ENCODE data around the gene PIK3CD.

The PIK3CD gene

DNA sequence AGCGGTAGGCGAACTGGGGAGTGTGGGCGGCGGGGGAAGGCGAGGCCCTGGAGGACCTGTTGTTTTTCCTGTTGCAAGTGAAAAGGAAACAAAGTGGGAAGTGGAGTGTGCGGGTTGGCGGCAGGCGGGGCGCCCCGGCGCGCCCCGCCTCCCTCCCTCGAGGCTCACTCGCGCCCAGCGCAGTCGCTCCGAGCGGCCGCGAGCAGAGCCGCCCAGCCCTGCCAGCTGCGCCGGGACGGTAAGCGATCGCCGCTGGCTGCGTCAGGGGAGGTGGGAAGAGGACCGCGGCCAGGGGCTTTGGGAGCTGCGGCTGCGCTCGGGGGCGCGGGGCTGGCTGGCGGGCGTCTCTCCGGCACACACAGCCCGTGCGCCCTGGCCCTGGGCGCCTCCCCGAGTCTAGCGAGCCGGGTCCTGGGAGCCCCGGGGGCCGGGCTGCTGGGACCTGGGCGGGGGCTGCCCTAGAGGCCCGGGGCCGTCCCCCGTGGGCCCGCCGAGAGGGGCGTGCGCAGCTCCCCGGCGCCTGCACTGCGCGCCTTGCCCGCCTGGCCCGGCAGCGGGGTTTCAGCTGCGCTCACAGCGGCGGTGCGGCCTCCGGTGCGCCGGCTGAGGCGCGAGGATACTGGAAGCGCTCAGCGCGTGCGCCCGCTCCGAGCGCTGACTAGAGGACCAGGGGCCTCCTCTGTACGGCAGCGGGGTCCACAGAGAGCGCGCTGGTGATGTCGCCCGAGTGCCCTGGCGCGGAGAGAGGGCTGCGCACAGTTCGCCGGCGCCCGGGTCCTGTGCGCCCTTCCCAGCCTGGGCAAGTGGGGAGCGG is at the start of gene PIK3CD:
PIK3CD (plus strand) TSS at position 167 of the 814 bp plus-strand sequence. CDS start 58,725 bp downstream, outside the sequence.
- DNase-seq (ENCODE audit: low read depth, low spot score): peak; percentile 49

DNA sequence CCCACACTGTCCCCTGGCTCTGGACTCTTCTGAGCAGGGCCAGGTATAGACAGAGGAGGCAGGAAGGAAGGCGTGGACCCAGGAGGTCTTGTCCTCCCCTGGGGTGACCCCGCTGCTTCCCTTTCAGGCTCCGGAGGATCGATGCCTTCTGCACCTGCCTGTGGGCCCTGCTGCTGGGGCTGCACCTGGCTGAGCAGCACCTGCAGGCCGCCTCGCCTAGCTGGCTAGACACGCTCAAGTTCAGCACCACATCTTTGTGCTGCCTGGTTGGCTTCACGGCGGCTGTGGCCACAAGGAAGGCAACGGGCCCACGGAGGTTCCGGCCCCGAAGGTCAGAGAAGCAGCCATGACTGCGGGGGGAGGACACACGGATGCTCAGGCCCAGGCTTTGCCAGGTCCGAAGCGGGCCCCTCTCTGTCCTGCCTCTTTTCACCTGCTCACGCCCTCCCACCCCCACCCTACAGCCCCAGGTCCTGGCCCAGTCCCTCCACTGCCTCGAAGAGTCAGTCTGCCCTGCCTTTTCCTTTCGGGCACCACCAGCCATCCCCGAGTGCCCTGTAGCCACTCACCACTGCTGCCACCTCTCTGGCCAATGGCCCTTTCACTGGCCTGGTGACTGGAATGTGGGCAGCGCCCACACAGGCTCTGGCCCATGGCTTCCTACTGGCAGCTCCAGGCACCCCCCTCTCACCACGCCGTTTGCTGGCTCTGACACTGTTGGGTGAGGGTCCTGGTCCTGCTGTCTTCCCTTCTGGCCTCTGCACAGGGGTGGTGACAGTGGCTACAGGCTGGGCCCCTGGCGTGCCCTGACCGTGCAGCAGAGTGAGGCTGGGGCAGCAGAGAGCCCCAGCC is 49.4 kb upstream of the PIK3CD start:
- no peak for DNase-seq (ENCODE audit: low read depth, low spot score)

DNA sequence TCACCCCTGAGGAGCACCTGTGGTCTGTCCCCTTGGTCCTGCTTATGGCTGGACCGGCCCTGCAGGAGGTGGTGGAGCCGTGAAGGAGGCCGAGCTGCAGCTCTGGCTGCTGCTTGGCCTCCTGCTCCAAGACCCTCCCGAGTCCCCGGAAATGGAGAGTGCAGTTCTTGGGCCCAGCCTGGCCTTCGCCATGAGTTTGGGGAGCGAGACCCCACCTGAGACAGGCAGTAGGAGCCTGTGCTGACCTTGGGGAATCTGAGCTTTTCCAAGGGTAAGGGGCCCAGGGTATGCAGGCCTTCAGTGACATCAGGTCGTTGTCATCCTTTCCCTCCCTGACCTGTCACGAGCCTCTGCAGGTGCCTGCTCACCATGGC is 48.8 kb upstream of the PIK3CD start:
- no peak for DNase-seq (ENCODE audit: low read depth, low spot score)

DNA sequence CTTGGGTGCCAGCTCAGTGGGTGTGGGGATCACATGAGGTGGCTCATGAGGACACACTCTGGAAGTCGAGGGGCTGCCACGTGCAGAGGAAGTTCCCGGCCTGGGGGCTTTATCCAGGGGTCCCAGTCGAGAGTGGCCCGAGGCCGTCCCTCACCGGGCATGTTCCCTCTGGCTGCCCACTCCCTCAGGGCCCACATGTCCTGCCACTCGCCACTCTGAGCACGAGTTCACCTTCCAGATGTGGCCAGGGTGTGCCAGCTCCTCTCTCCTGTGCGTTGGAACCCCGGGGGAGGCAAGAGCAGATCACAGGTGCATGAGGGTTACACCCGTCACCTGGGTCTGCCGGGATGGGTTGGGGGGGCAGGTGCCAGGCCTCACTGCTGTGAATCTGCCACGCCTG is 48.2 kb upstream of the PIK3CD start:
- DNase-seq (ENCODE audit: low read depth, low spot score): no peak

DNA sequence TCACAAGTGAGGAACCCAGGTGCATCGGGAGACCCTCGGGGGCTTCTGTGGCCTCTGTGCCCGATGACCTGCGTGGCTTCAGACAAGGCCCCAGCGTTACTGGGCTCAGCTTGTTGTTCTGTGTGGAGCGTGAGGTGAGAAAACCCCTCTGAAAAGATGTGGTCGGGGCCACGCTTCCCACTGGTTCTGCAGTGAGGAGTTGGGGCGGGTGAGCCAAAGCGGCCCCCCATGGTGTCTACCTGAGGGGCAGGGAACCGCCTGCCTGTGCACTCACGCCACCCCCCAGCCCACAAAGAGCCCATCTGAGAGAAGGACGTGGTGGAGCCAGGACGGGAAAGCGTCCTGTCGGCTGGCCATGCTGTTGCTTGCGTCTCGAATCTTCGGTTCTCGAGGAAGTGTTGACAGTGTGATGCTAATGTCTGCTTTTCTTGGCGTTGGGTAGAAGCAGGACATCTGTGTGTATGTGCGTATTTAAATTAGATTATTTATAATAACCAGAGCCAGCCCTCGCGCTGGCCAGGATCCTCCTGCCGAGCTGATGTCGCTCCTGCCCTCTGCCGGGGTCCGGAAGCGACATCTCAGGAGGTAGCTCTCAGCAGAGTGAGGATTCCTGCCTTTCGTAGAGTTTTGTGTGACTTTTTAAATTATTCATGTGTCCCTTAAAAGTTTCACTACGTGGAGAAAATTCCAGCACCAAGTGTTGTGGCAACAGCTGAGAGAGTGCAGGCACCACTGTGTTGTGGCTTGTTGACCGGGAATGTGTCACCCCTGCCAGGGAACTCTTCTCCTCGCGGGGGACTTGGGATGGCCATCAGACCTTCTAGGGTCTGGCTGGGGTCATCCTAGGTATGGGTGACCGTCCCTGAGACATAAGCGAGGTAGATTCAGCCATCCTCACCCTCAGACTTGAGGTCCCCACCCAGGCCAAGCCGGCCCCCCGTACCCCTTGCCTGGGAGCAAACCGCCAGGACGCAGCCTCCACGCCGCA is 47.5 kb upstream of the PIK3CD start:
- DNase-seq (ENCODE audit: low read depth, low spot score): no peak

DNA sequence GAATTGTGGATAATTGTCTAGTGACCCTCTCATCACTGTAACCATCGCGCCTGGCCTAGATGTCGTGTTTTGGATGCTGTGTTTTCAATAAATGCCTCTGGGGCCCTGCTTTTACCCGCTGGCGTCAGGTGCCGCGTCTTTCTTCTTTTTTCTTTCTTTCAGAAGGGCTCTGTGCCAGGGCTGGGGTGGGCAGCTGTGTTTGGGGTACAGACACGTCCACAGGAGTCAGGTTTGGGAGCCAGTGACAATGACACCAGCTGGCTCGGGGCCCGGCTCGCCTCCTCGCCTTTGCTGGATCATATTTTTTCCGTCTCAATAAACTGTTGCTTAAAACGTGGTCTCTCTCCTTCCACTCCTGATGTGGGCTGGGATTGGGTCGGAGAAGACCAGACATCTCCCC is 46.7 kb upstream of the PIK3CD start:
- DNase-seq (ENCODE audit: low read depth, low spot score): no peak

DNA sequence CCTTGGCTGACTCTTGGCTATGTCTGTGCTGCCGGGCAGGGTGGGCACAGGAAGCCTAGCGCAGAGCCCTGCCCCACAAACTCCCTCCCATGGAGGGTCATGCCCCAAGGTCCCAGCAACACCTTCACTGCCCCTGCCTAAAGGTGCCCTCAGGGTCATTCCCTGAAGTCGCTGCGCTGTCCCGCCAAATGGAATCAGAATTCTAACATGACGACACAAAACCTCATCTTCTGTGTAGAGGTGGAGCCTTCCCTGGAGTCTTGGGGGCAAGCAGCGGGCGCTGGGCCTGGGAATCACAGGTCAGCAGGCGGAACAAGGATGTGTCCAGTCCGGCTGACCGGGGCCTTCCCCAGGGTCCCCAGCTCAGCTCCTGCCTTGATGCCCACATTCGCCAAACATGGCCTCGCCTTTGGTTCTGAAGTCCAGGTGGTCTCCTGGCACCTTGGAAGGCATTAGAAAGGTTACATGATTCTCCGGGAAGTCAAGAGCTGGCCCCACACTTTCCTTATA is 45.5 kb upstream of the PIK3CD start:
- no peak for DNase-seq (ENCODE audit: low read depth, low spot score)

DNA sequence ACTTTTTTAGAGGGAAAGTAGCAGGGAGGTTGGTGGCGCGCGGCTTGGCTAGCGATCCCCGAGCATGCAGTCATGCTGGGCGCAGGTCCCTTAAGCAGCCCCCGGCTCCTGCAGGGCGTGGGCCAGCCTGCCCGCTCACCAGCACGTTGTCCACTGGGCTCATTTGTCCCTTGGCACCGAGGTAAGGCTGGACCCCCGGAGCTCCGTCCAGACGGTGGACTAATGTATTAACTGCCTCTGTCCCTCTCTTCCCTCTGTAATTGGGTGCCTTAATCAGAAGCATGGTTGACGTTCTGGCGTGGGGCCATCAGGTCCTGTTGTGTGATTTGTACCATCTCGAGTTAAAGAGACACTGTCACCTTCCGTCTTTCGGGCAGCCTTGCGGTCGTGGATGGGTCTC is 45.1 kb upstream of the PIK3CD start:
- DNase-seq (ENCODE audit: low read depth, low spot score): no peak

DNA sequence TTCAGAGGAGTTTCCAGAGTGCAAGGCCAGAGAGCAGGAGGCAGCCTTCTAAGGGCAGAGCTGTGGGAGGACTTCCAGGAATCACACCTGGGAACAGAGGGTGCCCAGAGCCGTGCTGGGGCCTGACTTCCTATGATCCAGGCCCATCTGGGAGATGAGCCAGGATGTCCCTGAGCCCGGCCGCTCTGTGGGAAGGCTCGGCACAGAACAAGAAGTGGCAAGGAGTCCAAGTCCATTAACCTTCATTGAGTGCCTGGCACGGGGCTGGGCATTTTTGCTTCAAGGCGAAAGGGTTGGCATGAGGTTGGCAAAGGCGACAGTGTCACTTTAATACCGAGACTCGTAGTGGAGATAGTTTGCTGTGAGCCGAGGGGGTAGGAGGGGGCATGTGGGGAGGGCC is 44.6 kb upstream of the PIK3CD start:
- DNase-seq (ENCODE audit: low read depth, low spot score): no peak

DNA sequence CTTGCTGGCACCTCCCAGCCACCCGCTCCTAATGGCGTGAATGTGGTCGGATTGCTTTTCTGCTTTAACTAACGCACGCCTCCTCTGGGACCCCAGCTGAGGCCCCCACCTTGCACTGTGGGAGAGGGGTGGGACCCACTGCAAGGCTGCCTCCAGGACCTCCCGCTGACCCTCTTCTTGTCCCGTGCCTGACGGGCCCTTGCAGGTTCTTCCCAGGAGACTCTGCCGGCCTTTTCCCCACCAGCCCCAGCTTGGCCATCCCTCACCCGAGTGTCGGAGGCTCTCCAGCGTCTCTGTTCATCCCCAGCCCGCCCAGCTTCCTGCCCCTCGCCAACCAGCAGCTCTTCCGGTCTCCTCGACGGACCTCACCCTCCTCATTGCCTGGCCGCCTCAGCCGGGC is 44.2 kb upstream of the PIK3CD start:
- DNase-seq (ENCODE audit: low read depth, low spot score): no peak

DNA sequence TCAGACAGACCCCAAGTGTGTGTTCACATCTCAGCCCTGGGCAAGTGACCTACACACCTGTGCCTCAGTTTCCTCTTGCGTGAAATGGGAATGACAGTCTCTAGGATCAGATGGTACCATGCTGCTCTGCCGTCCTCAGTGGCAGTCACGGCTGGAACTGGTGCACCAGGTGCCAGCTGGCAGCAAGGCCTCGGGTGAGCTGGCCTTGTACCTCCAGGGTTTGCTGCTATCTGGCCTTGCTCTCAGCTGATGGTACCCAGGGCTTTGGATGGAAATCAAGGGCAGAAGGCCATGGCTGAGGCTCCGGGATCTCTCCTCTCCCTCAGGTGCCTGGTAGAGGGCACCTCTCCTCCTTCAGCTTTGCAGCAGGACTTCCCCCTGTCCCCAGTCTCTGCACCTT is 41.5 kb upstream of the PIK3CD start:
- DNase-seq (ENCODE audit: low read depth, low spot score): no peak

DNA sequence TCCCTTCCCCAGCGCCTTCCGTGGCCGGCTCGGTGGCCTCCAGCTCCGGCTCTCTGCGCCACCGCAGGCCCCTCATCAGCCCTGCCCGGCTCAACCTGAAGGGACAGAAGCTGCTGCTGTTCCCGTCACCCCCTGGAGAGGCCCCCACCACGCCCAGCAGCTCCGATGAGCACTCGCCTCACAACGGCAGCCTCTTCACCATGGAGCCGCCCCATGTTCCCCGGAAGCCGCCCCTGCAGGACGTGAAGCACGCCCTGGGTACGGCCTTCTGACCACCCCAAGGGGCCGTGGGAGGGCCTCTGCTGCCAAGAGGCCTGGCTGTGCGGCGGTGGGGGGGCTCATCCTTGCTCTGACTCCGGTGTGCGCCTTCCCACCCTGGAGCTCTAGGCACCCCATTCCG is 41.0 kb upstream of the PIK3CD start:
- DNase-seq (ENCODE audit: low read depth, low spot score): no peak

DNA sequence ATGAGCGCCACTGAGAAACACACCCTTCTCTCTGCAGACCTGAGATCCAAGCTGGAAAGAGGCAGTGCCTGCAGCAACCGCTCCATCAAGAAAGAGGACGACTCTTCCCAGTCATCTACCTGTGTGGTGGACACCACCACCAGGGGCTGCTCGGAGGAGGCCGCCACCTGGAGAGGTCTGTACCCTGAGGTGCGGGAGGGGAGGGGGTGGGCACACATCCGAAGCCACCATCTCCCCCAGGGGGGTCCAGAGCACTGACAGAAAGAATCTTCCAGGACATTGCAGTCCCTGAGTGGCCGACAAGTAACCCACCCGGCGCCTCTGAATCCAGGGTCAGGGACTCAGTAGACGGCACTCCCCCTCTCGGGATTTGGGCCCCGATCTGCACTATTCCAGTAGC is 39.8 kb upstream of the PIK3CD start:
- DNase-seq (ENCODE audit: low read depth, low spot score): no peak

DNA sequence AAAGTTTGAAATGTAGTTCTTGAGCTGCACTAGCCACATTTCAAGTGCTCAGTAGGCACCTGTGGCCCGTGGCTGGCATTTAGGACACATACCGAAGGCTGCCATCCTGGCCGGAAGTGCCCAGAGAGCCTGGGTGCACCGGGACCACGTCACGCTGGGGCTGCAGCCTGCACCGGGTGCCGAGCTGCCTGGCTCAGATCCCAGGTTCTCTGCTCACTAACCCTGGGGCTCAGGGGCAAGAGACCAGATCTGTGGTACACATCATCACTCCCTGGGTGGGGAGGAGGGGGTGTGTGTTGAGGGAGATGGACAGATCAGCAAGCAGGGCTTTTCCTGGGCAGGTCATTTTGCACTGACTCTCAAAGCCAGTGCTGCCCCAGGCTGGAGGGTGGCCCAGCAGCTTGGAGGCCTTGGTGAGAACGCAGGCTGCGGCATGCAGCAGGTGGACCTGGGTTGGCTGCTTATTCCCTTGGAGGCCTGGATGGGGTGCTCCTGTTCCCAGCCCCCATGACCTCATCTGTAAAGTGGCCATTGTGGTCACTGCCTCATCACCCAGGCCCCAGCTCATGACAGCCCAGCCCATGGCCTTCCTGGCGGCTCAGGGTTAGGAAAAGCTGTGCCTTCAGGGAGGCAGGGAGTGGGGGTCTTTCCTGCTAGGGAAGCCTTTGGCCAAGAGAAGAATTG is 39.2 kb upstream of the PIK3CD start:
- DNase-seq (ENCODE audit: low read depth, low spot score): no peak

DNA sequence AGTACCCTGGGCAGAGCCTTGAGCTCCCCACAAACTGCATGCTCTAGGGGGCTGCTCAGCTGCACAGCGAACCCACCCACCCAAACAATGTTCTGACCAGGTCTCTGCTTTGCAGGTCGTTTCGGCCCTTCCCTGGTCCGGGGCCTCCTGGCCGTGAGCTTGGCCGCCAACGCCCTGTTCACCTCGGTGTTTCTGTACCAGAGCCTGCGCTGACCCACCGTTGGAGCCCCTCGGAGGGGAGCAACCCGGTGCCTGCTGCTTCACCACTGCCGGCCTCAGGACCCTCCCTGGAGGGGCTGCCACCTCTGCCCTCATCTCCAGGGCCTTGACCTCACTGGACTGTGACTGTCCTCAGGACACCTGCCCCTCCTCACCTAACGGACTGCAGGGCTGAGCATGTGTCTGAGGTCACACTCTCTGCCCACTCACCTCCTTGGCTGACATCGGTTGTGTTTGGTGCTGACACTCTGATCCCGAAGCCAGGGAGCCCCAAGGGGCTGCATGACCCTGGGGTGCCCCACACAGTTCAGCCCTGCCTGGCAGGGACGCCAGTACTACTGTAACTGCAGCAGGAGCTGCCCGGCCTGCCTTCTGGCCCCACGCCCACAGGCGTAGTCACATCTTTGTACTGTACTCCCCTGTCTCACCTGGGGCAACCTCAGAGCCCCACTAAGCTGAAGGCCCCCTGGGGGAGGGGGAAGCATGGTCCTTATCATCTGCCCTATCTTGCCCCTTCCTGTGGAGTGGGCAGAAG is 38.5 kb upstream of the PIK3CD start:
- DNase-seq (ENCODE audit: low read depth, low spot score): no peak

DNA sequence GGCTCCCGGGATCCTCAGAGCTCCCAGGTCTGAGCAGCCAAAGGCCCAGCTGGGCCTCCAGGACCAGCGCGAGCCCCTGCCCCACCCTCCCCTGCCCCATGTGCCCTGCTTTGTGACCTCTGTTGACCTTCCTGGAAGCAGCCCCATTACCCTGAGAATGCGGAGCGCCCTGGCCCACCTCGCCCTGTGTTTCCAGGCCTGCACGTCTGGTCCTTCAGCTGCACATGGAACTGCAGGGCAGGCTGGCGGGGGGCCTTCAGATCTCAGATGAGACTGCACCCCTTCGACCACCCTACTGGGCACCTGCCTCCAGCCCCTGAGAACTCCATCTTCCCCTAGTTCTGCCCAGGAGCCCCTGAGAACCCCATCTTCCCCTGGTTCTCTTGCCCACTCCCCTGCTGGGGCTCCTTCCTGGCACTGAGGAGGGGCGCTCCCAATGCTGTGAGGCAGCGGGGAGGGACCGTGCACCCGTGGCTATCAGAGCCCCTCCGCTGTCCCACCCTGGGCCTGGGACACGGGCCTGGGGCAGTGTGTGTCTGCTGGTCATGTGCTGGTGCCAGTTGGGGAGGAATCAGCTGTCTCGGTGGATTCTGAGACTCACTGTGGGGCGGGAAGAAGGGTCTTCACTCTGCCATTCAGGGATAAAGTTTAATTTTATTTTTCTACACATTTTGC is 37.8 kb upstream of the PIK3CD start:
- DNase-seq (ENCODE audit: low read depth, low spot score): no peak

DNA sequence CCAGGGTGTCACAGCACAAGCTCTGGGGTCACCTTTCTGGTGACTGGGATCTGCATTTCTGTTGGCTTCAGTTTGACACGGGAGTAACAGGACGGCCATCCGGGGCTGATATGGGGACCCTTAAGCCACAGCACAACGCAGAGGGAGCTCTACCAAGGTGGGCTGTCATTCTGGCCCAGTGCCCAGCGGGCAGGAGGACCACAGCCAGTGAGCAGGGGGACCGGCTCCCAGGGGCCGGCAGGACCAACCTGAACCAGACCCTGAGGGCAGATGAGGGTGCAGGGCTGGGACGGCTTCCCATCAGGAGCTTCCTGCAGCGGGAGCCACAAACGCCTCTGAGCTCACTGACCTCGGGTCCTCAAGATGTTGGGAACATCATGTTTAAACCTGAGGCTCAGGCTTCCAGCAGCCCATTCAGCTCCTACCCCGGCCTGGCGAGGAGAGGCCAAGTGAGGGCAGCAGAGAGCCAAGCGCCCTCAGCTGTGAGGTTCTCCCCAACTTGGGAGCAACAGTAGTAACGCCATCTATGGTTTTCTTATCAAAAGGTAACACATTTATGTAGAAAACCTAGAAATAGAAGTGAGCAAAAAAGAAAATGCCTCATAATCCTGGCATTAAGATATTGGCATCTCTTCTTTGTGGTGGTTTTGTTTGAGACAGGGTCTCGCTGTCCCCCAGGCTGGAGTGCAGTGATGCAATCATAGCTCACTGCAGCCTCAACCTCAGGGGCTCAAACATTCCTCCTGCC is 36.0 kb upstream of the PIK3CD start:
- peak; percentile 60 for DNase-seq (ENCODE audit: low read depth, low spot score)

DNA sequence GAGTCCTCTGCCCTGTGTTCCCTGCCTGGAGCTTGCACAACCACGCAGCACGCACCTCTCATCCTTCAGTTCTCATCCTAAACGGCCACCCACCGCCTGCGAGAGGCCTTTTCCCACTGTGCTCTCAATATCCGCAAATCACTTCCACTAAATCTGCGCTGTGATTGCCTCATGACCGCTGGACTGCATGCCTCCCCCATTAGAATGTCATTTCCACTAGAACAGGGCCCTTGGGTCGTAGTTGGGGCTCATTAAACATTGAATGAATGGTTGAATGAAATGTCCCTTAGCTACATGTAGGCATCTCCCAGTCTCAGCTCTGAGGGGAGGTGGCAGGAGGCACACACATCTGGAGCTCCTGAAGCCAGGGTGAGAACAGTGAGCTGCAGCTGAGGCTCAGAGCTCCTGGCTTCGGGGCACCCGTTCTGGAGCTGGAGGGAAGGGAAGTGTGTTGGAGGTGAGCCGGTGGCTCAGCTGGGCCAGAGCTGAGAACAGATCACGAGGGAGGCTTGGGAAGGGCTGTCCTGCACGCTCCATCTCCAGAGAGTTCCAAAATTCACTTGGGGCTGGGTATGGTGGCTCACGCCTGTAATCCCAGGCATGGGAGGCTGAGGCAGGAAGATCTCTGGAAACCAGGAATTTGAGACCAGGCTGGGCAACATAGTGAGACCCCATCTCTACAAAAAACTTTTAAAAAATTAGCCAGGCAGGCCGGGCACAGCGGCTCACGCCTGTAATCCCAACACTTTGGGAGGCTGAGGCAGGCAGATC is 32.4 kb upstream of the PIK3CD start:
- DNase-seq (ENCODE audit: low read depth, low spot score): no peak
